Umbilical cord (tissue), 2 donors: Measurements from ENCODE around the gene HMGXB3. TPM values are rescaled to one million over a fixed set of nuclear protein-coding genes. Genes with fewer than 3 reads are reported as not detected.

Experiments
- DNase-seq: peaks from one replicate; pipeline ENCODE4 v3.0.0-alpha.2; 2015; ENCODE audit warnings: low spot score
- total RNA-seq: library from RNA; depleted of rRNA; stranded (reverse); fragments of >200 nt; gene quantifications from one replicate; pipeline ENCODE4 v1.2.3, GENCODE V29; 2014; ENCODE audit warnings: low replicate concordance; ENCODE audit not compliant: insufficient read depth

Gene HMGXB3, protein sequence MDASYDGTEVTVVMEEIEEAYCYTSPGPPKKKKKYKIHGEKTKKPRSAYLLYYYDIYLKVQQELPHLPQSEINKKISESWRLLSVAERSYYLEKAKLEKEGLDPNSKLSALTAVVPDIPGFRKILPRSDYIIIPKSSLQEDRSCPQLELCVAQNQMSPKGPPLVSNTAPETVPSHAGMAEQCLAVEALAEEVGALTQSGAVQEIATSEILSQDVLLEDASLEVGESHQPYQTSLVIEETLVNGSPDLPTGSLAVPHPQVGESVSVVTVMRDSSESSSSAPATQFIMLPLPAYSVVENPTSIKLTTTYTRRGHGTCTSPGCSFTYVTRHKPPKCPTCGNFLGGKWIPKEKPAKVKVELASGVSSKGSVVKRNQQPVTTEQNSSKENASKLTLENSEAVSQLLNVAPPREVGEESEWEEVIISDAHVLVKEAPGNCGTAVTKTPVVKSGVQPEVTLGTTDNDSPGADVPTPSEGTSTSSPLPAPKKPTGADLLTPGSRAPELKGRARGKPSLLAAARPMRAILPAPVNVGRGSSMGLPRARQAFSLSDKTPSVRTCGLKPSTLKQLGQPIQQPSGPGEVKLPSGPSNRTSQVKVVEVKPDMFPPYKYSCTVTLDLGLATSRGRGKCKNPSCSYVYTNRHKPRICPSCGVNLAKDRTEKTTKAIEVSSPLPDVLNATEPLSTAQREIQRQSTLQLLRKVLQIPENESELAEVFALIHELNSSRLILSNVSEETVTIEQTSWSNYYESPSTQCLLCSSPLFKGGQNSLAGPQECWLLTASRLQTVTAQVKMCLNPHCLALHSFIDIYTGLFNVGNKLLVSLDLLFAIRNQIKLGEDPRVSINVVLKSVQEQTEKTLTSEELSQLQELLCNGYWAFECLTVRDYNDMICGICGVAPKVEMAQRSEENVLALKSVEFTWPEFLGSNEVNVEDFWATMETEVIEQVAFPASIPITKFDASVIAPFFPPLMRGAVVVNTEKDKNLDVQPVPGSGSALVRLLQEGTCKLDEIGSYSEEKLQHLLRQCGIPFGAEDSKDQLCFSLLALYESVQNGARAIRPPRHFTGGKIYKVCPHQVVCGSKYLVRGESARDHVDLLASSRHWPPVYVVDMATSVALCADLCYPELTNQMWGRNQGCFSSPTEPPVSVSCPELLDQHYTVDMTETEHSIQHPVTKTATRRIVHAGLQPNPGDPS (N-terminal part only)
- 16.4 TPM for total RNA-seq

DNA sequence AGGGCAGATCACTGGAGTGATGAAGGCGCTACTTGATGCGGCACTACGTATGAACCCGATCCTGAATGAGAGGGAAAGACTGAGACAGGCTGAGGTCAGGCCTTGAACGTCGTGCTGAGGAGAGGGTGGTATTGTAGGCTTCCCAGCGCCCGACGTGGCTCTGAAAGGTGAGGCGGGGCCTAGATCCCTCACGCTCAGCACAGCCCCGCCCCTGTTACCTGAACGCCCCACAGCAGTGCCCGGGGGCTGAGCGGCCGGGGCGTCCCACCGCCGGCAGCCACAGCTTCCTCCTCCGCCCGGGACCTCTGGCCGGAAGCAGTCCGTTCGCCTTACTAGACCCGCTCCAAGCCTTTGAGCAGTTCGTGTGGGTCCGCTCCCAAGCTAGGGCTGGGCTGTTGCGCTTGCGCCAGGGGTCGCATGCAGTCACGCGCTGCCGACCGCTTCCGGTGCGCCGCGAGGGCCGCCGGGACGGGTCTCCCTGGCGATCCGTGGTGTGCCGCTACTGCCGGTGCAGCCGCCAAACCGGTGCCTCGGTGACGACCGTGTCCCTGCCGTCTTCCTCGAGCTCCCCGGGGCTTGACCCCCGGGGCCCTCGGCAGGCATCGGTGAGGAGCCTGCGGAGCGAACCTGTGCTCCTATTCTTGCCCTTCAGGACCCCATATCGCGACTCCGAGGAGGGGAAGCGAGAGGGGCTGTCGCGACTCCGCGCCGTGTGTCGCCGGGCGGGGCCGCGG lies at the start of gene HMGXB3, which contains the start of gene TIGD6:
HMGXB3 (plus strand) TSS at position 484 of the 734 bp plus-strand sequence. CDS start 4,114 bp downstream, outside the sequence.
TIGD6 (minus strand) TSS at position 399 of the 734 bp plus-strand sequence. CDS start 4,306 bp downstream, outside the sequence.
- peak; percentile 97 for DNase-seq

DNA sequence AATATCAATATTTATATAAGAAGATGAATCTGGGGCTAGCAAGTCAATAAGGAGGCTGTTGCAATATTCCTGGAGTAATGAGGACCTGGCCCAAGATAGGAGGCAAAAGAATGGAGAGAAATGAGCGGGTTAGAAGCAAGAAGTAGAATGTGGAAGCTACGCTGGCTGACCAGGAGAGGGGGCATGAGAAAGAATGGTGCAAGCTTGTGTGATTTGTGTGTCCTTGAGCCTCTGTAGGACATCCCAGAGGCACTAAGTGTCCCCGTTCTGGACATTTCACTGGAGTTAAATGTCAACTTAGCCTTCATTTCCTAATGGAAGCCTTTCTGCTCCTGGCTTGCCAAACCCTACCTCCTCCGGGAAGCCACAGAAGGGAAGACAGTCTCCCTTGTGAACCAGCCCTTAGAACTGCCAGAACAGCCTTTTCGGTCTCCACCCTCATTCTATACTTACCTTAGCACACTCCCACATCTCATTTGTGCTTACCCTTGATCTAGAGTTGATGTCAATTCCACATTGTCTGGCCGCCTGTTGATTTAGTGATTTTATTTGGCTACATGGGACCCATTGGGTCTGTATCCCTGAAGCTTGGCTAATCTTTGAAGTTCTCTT lies 49.3 kb upstream of the HMGXB3 start:
- DNase-seq, result no peak

DNA sequence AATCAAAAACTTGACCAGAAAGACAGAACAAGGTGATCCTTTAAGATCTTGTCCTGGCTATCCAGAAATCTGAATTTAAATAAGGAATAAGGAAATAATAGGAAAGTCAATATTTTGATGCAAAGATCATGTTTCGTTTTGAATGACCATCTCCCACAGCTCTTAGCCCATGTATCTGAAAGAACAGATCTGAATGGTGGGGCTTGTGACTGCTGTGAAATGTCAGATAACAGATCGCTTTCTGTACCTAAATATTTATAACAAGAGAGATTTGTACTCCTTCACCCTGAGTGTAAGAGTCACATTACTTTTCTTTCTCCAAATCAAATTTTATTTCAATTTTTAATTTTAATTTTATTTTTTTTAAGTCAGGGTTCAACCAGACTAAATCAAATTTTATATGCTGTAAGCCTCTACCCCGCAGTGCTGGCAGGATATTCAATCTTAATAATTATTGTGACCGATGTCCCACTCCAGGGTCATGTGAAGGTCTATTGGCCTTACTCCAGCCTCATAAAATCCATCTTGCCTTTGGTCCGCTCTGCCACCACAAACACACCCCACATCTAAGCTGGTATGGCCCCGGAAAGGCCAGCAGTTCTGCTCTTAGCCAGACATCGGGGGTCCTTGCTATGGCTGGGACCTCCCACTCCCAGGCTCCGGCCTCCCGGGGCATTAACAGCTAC lies 47.0 kb upstream of the HMGXB3 start:
- no peak for DNase-seq

DNA sequence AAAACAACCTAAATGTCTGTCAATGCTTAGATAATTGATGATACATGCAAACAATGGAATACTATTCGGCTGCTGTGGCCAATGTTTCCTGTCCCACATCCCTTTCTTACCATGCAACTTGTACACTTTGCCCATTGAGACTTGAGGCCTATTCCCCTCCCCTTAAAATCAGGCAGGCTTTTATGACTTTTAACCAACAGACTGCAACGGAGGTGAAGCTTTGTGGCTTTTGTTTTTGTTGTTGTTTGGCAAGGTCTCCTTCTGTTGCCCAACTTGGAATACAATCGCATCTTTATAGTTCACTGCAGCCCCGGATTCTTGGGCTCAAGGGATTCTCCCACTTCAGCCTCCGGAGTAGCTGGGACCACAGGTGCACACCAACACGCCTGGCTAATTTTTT lies 45.7 kb upstream of the HMGXB3 start:
- DNase-seq, result no peak

DNA sequence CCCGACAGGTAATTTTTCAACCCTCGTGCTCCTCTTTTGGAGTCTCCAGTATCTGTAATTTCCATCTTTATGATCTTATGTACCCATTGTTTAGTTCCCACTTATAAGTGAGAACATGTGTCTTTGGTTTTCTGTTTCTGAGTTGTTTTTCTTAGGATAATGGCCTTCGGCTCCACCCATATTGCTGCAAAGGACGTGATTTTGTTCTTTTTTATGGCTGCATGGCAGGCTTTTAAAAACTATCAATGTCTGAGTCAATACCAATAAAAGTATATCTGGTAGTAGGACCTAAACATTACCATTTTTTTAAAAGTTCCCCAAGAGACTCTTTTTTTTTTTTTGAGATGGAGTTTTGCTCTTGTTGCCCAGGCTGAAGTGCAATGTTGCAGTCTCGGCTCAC lies 43.9 kb upstream of the HMGXB3 start:
- DNase-seq, result no peak

DNA sequence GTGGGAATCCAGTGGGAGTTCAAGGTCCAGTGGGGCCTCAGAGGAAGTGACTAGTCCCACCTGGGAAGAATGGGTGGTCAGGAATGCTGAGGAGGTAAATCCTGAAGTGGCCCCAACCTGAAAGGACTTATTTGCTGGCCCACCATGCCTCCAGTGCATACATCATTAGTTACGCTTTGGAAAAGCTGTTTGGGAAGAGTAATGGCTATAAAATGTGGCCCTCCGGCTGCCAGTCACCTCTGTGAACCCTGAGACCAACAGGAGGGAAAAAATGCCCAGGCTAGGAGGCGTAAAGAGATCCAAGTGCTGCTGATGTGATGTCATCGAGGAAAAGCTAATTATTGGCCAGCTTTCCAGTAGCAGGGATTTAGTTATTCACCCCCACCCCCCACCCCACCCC lies 42.7 kb upstream of the HMGXB3 start:
- DNase-seq, result no peak

DNA sequence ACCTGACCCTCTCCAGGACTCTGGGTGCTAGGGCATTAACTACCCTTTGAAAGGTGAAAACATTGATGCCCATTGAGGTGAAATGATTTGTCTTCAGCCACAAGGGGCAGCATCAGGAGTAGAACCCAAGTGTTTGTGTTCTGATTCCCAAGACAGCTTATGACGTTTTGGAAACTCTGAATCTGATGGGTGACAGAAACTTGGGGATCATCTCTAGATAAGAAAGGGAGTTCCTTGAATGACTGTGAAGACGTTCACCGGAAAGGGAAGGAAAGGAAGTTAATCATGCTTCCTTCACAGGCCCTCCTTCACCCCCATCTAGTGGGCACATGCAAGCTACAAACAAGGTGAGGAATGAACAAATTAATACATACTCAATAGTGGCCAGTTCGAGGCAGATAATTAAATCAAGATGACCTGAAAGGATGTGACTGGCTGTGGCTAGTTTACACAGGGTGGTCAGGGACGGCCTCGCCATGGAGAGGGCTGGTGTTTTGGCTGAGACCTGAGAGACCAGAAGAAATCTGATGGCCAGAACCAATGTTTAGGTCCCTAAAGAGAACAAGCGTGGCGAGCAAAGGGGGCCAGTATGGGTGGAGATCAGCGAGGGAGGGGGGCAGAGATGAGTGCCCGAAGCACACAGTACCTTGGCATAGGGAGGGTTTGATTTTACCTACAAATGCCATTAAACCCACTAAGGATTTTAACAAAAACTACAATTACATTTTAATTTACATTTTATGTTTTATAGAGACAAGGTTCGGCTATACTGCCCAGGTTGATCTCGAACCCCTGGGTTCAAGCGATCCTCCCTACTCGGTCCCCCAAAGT lies 40.9 kb upstream of the HMGXB3 start:
- DNase-seq, result peak; percentile 74

DNA sequence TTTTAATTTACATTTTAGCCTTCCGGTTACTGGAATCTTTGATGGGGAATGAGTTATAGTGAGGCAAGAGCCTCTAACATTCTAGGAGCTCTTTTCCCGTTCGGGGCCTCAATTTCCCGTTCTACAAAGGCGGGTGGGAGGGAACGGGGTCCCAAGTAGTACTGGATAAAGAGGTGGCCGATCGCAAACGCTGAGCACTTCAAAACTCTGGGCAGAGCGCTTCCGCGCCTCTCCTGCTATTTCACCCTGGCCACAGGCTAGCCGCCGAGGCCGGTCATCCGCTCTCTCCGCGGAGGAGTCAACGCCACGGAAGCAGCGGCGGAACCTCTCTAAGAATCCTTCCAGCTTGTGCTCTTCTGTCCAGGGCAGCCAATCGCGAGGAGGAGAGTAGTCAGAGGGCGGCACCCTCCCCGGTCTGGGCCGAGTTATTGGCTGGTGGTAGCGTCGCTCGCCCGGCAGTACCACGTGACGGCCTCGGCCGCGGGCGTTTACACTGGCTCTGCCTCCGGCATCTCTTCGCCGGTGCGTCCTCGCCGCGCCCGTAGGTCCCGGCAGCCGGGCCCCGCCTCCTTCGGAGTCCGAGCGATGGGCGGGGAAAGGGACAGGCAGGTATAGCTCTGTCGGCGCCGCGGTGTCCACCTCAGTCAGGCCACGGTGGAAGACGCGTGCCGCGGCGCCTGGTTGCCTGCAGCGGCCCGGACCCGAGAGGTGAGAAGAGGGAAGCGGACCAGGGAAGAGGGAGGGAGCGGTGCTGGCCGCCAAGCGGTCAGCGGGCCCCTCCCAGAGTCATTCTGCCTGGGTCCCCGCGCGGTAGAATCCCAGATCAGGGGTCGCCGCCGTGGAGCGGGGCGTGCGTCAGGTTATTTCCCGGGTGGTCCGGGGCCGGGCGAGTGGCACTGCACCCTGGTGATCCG lies 40.0 kb upstream of the HMGXB3 start, which contains the start of gene SLC26A2:
SLC26A2 (plus strand) TSS at position 487 of the 914 bp plus-strand sequence. CDS start 16,895 bp downstream, outside the sequence.
- DNase-seq, result peak; percentile 99

DNA sequence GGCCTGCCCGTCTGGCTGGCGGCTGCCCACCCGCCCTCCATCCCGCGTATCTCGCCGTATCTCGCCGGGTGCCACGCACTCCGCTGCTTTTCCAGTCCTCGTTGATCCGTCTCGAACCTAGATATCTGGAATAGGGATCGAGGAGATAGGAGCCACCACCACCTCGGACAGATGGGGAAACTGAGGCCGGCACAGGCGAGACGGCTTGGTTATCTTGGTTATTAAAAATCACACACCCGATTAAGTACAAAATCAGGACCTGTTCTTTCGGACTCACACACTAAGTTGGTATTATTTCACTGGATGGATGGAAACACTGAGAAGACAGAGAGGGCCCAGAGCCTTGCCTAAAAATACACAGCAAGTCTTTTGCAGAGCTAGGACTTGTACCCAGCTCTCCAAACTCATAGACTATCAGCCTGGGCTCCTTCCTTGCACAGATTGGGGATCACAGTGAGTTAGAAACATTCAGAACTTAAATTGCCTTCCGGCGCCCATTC lies 39.3 kb upstream of the HMGXB3 start:
- DNase-seq, result no peak

DNA sequence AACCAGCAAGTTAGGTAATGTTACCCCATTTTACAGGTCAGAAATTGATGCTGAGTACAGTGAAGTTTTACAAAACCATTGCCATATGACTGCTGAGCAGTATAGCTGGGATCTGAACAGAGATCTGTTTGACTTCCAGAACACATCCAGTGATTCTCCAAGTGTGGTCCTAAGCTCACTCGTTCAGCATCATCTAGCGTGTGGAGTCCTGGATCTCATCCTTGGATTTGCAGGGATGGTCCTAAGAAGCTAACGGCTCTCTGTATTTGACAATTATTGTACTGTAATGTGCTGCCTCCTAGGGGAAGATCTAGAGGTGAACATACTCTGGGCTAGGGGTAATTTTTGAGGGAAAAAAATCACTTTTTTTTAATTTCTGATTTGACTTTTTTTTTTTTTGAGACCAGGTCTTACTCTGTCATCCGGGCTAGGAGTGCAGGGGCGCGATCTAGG lies 38.6 kb upstream of the HMGXB3 start:
- peak; percentile 68 for DNase-seq

DNA sequence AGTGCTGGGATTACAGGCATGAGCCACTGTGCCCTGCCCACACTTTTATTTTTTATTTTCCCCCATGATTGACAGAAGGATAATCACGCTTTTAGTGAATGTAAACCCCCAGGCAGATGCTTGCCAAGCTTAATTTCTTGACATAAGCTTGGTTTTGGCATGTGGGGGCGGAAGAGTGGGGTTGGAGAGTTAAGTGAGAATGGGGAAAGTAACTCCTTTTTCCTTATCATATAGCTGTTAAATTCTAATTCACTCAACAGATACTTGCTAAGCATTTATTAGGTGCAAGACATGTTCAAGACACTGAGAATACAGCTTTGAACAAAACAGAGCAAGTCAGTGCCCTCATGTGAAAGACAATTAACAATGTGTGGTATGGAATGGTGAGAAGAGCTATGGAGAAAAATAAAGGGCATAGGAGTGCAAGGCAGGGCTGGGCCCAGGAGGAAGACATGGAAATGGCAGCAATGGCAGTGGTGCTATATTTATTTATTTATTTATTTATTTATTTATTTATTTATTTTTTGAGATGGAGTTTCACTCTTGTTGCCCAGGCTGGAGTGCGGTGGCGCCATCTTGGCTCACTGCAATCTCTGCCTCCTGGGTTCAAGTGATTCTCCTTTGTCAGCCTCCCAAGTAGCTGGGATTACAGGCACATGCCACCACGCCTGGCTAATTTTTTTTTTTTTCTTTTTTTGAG lies 37.8 kb upstream of the HMGXB3 start:
- no peak for DNase-seq

DNA sequence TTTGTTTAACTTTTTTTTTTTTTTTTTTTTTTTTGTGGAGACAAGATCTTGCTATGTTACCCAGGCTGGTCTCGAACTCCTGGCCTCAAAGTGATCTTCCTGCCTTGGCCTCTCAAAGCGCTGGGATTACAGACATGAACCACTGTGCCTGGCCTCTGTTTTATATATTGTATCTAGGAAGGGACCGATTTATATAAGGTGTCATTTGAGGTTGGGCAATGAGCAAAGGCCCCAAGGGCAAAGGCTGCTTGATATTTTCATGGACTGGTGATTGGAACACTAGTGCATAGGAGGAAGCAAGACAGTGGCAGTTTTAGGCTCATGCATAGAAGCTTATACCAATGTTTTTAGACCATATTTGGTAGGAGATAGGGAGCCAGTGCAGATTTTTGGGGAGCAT lies 36.8 kb upstream of the HMGXB3 start:
- DNase-seq, result no peak

DNA sequence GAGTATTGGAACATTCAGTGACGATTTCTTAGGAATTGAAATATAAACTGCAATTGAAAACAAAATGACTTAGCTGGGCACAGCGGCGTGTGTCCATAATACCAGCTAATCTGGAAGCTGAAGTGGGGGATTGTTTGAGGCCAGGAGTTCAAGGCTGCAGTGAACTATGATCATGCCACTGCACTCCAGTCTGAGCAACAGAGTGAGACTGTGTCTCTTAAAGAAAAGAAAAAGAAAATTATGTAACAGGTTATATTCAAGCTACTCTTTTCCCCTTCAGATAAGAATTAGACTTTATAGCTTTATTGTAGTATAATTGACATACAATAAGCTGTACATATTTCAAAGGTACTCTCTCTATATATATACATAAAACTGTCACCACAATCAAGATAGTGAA lies 33.6 kb upstream of the HMGXB3 start:
- no peak for DNase-seq

DNA sequence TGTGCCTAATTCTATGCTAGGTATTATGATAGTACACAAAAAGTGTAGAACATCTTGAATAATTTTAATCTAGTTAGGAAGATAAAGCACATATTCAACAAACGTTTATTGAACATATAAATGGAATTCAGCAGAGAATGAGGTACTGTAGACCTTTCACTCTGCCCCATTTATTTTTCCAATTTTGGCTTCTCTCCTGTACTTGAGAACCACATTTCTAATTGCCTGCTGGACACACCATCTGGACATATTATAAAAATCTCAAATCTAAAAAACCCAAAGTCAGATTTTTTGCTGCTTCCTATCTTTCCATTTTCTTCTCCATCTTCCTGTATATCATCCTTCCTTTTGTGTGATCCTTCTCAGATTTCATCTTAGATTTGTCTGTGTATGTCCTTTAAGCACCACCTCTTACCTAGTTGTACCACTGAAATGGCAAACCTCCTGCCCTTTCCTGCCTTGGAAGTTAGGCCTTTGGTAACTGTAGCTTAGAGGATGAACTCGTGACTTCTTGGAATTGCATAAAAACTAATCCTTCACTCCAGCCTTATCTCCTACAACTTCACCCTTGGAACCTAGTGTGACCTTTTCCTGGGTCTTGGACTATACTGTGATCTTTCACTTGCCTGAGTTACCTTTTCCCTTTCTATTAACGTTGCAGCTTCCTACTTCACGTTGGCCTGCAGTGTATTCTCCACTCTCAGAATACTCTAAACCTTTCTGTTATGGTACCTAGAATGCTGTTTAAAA lies 31.2 kb upstream of the HMGXB3 start:
- DNase-seq, result no peak

DNA sequence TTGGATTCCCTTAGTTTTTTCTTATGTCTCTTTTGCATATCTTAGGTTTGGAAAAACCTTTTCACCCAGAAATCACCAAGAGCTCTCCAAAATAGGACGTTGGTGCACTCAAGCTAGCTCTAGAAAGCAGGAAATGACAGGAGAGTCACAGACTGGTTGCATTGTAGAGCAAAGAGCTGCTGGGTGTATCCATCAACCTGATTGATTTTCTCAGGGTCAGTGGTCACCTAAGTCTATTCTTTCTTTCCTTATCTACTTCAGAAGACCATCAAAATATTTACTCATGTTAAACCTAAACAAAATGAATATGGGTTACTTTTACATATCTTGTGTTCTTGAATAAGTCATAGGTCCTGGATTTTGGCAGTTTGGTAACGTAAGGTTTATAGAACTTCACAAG lies 25.1 kb upstream of the HMGXB3 start:
- DNase-seq, result no peak

DNA sequence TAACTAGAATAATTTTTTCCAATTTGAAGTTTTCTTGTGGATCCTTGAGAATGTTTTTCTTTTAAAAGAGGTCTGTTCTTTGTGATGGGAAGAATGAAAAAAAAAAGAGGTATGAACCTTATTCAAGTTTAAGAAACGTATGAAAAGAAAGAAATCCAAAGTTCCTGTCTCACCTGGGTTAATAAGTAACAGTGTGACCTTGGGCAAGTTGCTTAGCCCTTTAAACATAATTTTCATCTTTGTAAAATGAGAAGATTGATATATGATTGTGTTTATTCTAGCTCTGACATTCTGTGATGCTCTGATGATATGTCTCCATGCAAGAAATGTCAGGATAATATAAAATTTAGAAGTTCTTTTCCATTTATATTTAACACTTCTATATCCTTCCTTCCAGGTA lies 20.6 kb upstream of the HMGXB3 start:
- DNase-seq, result no peak
